ENCODE results near the gene CST8.

DNA sequence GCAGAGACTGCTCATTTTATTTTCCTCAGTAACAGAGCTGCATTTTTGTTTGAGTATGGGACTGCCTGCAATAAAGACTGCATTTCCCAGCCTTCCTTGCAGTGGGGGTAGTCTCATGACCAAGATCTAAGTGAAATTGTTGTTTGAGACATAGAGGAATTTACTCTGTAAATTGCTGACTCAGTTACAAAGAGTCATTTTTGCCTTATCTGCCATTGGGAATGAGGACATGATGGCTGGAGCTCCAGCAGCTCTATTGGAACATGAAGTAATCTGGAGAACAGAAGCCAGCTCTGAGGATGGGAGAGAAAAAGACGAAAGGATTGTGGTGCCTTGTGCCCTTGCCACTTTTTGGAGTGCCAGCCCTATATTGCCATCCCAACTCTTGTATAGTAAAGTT lies 36.1 kb upstream of the CST8 start:
- TF ChIP-seq, protein P1, sequence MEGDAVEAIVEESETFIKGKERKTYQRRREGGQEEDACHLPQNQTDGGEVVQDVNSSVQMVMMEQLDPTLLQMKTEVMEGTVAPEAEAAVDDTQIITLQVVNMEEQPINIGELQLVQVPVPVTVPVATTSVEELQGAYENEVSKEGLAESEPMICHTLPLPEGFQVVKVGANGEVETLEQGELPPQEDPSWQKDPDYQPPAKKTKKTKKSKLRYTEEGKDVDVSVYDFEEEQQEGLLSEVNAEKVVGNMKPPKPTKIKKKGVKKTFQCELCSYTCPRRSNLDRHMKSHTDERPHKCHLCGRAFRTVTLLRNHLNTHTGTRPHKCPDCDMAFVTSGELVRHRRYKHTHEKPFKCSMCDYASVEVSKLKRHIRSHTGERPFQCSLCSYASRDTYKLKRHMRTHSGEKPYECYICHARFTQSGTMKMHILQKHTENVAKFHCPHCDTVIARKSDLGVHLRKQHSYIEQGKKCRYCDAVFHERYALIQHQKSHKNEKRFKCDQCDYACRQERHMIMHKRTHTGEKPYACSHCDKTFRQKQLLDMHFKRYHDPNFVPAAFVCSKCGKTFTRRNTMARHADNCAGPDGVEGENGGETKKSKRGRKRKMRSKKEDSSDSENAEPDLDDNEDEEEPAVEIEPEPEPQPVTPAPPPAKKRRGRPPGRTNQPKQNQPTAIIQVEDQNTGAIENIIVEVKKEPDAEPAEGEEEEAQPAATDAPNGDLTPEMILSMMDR (conservative IDR thresholded peaks at IDR 0.05; ENCODE audit: low read depth in 2 of 2) = no peak
- TF ChIP-seq EZH2 (IDR thresholded peaks at IDR 0.05; ENCODE audit: low read depth, unreplicated experiment) = no peak
- TF ChIP-seq POLR2AphosphoS5 (IDR thresholded peaks at IDR 0.05; ENCODE audit: low read depth) = no peak
- TF ChIP-seq, protein P2, sequence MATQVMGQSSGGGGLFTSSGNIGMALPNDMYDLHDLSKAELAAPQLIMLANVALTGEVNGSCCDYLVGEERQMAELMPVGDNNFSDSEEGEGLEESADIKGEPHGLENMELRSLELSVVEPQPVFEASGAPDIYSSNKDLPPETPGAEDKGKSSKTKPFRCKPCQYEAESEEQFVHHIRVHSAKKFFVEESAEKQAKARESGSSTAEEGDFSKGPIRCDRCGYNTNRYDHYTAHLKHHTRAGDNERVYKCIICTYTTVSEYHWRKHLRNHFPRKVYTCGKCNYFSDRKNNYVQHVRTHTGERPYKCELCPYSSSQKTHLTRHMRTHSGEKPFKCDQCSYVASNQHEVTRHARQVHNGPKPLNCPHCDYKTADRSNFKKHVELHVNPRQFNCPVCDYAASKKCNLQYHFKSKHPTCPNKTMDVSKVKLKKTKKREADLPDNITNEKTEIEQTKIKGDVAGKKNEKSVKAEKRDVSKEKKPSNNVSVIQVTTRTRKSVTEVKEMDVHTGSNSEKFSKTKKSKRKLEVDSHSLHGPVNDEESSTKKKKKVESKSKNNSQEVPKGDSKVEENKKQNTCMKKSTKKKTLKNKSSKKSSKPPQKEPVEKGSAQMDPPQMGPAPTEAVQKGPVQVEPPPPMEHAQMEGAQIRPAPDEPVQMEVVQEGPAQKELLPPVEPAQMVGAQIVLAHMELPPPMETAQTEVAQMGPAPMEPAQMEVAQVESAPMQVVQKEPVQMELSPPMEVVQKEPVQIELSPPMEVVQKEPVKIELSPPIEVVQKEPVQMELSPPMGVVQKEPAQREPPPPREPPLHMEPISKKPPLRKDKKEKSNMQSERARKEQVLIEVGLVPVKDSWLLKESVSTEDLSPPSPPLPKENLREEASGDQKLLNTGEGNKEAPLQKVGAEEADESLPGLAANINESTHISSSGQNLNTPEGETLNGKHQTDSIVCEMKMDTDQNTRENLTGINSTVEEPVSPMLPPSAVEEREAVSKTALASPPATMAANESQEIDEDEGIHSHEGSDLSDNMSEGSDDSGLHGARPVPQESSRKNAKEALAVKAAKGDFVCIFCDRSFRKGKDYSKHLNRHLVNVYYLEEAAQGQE (IDR thresholded peaks at IDR 0.05; ENCODE audit: unreplicated experiment) = no peak
- no peak for TF ChIP-seq ZNF114 (CRISPR knock-in tag; IDR thresholded peaks at IDR 0.05)
- no peak for TF ChIP-seq EZH2phosphoT487 (IDR thresholded peaks at IDR 0.05; ENCODE audit: unreplicated experiment)
- TF ChIP-seq ZNF331 (CRISPR knock-in tag; IDR thresholded peaks at IDR 0.05; ENCODE audit: low read depth) = no peak
- TF ChIP-seq CREB1 (CRISPR knock-in tag; IDR thresholded peaks at IDR 0.05; ENCODE audit: low read depth) = no peak

Measured in GM23338 (cell line).